Fibroblast of villous mesenchyme (primary cell): ENCODE measurements around the gene WDR18. TPM values are rescaled to one million over a fixed set of nuclear protein-coding genes. Genes with fewer than 3 reads are reported as not detected.

Experiments
- DNase-seq: peaks from one replicate; pipeline ENCODE4 v3.0.0-alpha.2; 2010; ENCODE audit warnings: low read depth
- H3K4me3 ChIP-seq: 2 replicates; pipeline ENCODE4 v1.5.1; 2011; ENCODE audit warnings: low read depth, mild to moderate bottlenecking, low read length
- total RNA-seq: library from RNA; depleted of rRNA; stranded (reverse); fragments of >200 nt; gene quantifications from 2 replicates; pipeline ENCODE4 v1.2.3, GENCODE V29; 2012
- TF ChIP-seq, protein P1 (sequence below): IDR thresholded peaks from 2 replicates; pipeline ENCODE4 v1.5.1; 2012; ENCODE audit warnings: low read depth, mild to moderate bottlenecking, low read length; ENCODE audit not compliant: insufficient read depth

The WDR18 gene
- total RNA-seq, 1 donor: 49.7 TPM

DNA sequence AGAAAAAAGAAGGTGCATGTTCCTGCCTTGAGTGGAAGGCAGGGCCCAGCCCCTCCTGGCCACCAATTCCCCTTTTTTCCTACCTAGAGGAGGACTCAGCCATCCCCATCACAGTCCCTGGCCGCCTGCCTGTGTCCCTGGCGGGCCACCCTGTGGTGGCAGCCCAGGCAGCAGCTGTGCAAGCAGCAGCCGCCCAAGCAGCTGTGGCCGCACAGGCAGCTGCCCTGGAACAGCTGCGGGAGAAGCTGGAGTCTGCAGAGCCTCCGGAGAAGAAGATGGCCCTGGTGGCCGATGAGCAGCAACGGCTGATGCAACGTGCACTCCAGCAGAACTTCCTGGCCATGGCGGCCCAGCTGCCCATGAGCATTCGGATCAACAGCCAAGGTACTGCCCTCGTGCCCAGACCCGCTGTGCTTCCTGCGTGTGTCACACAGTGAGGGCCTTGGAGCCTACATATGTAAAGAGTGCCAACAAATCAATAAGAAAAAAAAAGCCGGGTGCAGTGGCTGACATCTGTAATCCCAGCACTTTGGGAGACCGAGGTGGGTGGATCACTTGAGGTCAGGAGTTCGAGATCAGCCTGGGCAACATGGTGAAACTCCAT lies 17.6 kb upstream of the WDR18 start:
- DNase-seq: no peak

DNA sequence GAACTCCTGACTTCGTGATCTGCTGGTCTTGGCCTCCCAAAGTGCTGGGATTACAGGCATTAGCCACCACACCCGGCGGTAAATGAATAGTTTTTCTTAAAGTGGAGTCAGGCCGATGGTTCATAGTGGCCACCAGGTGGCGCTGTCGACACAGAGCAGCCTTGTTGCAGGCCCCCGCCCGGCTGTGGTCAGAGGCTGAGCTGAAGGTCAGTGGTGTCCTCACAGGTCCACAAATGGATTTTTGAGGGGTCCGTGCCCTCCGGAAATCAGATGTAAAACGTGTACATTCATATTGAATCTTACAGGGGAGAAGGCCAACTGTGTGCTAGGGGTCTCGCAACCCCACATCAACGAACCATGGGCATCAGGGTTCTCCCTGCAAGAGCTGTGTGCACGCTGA lies 13.4 kb upstream of the WDR18 start:
- DNase-seq: peak; percentile 28
- H3K4me3 ChIP-seq: no peak overlapping the region
- TF ChIP-seq, protein P1, sequence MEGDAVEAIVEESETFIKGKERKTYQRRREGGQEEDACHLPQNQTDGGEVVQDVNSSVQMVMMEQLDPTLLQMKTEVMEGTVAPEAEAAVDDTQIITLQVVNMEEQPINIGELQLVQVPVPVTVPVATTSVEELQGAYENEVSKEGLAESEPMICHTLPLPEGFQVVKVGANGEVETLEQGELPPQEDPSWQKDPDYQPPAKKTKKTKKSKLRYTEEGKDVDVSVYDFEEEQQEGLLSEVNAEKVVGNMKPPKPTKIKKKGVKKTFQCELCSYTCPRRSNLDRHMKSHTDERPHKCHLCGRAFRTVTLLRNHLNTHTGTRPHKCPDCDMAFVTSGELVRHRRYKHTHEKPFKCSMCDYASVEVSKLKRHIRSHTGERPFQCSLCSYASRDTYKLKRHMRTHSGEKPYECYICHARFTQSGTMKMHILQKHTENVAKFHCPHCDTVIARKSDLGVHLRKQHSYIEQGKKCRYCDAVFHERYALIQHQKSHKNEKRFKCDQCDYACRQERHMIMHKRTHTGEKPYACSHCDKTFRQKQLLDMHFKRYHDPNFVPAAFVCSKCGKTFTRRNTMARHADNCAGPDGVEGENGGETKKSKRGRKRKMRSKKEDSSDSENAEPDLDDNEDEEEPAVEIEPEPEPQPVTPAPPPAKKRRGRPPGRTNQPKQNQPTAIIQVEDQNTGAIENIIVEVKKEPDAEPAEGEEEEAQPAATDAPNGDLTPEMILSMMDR: peak; percentile 69

More for the DNA sequence above, 17.6 kb upstream of the WDR18 start:
- TF ChIP-seq, protein P1: no peak
- H3K4me3 ChIP-seq: no peak overlapping the region

DNA sequence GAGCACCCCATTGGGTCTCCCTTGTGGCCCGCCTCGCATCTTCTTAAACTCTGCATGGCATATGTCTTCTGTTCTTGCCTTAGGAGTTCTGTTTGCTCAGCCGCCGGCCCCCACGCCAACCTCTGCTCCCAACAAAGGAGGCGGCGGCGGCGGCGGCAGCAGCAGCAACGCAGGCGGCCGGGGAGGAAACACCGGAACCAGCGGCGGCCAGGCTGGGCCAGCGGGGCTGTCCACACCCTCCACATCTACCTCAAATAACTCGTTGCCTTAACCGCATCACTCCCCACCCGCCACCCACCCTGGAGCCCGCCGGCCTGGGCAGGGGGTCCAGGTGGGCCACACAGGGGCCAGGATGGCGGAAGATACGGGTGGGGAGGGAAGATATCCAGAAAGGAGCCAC lies 12.3 kb upstream of the WDR18 start:
- no peak overlapping the region for H3K4me3 ChIP-seq
- TF ChIP-seq, protein P1: no peak
- DNase-seq: no peak

DNA sequence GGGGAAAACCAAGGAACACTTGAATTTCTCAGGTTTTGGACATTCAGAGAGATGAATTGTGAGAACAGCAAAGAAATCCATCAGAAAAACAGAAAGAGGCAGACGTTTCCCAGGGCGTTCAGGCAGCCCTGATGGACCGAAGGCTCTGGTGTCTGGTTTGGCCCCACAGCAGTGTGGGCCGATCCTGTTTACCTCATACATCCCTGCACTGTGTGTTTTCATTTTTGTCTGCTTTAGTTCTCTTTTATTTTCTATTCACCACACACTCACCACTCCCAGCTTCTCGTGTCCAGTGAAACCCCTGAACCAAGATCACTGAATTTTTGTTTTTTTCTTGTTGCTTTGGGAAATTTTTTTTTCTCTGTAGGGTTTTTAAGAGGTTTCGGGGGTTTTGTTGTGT lies 11.9 kb upstream of the WDR18 start:
- no peak overlapping the region for H3K4me3 ChIP-seq
- TF ChIP-seq, protein P1: no peak
- no peak for DNase-seq

DNA sequence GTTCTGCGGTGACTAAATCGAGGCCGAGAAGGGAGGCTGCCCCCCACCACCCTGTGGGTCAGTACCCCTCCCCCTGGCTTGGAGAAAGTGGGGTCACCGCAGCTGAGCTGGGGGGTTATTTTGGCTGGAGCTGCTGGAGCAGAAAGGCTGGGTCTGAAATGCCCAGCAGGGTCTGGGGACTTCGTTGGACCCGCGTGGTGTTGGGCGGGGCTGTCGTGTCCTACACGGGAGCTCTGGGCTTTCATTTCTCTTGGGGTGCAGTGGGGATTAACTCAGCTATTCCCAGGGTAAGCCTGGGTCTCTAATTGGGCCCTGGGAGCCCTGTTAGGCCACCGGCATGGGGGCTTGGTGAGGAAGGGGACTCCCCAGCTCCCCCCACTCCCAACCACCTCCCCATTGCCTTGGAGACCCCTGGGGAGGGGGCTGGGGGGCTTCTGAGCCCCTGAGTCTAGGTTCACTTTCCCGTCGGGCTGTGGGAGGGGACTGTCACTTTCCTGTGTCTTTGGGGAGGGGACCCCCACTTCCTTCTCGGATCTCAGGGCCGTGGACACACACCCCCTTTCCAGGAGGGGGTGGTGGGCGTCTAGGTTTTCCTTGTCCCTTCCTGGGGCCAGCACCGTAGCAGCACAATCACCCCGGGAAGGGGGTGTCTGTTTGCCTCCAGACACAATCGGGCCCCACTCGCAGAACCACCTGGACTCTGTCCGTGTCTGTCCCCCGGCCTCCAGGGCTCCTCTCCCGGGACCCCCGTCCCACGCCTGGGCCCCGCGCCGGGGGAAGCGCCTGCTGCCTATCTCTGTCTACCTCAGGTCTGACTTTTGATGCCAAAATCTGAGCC lies 10.2 kb upstream of the WDR18 start:
- TF ChIP-seq, protein P1: no peak
- DNase-seq: no peak
- H3K4me3 ChIP-seq: no peak overlapping the region

DNA sequence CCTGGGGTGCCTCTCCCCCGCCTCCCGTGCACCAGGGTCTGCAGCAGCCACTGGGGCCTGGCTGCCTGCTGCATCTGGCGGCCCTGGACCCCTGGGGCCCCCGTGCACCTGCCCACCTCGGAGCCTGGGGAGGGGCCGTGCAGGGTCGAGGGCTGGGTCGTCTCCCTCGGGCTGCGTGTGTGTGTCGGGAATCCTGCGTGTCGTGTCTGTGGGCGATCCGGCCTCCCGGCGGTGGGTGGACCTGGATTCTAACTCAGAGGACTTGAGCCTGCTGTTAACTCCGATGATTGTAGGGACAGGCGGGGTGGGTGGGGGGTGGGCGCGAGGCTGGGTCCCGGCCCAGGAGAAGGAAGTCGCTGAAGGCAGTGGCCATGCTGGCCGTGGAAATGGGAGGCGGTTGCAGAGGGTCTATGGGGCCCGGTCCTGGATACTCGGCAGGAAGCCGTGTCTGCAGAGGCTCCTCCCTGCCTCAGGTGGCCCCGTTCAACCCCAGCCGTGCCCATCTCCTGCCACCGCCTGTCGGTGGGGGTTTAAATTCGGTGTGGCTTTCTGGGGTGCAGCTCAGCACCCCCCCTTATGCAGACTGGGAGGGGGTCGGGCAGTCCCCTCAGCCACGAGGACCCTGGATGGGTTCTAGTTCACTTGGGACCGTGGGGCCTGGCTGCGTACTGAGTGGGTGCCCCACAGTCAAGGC lies 9.4 kb upstream of the WDR18 start:
- no peak overlapping the region for H3K4me3 ChIP-seq
- no peak for DNase-seq
- TF ChIP-seq, protein P1: no peak
